ENCODE measurements around the gene VPS37C.

Gene VPS37C

GRCh38 chr11:61131586-61131985, 29.6 kb downstream of the VPS37C start:
- DNase-seq = no peak

DNA sequence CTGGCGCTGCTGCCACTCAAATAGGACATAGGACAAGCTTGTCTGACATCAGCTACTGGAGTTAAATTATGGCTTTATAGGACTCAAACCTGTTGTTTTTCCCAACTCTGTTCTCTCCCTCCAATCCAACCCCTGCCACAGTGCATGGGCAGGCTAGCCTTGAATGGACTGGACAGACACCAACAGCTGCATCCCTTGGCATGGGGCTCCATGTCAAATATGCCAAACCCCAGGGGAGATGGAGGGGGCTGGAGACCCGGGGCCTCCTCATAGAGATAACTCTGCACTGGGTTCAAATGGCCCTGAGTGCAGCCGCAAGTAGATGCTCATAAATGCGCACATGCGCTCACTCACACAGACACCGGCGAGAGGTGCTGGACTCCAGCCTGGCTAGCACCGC, 30.0 kb downstream of the VPS37C start:
- no peak for DNase-seq

DNA sequence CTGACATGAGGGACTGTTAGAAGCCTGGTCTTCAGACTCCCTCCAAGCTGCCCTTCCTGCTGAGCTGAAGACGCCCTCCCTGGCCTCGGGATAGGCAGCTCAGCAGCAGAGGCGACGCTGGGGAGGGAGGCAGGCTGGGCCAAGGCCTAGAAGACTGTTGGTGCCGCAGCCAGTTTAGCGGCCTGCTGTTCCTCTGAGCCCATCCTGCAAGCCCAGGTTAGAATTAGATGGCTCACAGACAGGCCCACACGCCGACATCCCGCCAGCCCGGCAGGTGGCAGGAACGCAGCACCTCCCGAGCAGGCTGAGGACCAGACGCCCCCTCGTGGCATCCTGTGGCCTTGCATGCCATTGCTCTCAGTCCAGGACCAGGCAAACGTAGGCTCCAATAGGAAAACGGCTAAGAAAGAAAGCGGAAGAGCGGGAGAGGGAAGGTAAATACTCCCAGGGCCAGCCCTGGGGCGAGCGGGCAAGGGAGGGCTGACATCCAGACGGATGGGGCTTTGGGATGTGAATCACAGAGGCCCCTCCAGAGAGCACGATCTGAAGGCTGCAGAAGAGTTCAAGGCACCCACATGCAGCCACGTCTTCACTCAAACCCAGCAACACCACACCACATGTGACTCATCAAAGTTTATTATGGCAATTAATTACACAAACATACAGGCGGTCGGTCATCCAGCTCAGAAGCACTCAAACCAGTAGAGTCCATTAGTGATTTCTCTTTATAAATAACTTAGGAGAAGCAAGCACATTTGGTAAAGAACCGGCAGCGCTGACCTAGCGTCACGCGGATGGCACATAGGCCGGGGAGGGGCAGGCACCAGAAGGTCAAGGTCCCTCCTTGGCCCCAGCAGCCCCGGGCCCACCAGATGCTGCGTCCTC, 31.3 kb downstream of the VPS37C start:
- peak; percentile 94 for DNase-seq

DNA sequence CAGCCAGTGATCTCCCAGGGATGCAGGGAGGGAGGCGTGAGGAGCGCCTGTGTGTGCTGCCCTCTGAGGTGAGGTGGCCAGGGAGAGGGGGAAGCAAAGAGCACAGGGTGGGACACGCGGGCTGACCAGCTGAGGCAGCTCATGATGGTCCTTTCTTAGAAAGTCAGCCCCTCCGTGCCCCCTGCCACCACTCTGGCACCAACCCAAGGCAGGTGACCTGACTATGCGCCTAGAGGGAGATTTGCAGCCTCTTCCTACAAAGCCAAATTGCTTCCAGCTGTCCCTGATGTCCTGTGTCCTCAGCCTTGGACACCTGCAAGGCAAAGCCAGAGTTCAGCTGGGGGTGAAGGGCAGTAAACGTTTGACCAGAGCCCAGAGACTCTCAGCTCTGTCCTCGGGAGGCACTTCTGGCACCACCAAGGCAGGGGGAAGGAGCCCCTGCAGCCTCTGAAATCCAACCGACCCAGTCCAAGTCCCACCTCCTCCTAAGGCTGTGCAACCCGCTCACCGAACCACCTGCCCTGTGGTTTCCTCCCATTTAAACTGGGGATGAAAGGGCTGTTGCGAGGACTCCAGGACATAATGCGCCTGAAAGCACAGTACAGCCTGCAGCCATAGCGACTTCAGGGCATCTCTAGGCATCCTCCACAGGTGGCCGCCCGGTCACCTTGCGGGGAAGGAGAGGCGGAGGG, 32.1 kb downstream of the VPS37C start:
- DNase-seq = no peak

GRCh38 chr11:61127991-61128390, 33.2 kb downstream of the VPS37C start:
- no peak for DNase-seq

GRCh38 chr11:61126256-61126655, 35.0 kb downstream of the VPS37C start:
- no peak for DNase-seq

GRCh38 chr11:61125310-61125684, 35.9 kb downstream of the VPS37C start:
- no peak for DNase-seq

GRCh38 chr11:61124574-61125309, 36.5 kb downstream of the VPS37C start:
- peak; percentile 3 for DNase-seq

GRCh38 chr11:61123775-61124571, 37.3 kb downstream of the VPS37C start:
- no peak for DNase-seq

DNA sequence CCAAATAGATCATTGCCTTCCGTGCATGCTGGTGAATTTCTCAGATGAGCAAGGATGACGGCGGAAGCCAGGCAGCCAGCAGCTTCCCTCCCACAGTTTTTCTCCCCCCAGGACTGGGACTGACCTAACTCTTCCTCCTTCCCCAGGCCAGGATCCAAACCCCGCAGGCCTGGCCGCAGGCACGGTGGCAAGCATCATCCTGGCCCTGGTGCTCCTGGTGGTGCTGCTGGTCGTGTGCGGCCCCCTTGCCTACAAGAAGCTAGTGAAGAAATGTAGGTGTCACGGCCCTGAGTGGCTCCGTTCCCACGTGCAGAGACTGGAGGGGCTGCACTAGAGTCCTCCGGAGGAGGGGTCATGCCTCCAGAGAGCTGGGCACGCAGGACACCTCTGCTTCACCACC, 38.5 kb downstream of the VPS37C start:
- DNase-seq = no peak

GRCh38 chr11:61121917-61122316, 39.3 kb downstream of the VPS37C start:
- DNase-seq = peak; percentile 5

- DNase-seq = peak; percentile 3
Measured at GRCh38 chr11:61121192-61121831, 39.9 kb downstream of the VPS37C start.

DNA sequence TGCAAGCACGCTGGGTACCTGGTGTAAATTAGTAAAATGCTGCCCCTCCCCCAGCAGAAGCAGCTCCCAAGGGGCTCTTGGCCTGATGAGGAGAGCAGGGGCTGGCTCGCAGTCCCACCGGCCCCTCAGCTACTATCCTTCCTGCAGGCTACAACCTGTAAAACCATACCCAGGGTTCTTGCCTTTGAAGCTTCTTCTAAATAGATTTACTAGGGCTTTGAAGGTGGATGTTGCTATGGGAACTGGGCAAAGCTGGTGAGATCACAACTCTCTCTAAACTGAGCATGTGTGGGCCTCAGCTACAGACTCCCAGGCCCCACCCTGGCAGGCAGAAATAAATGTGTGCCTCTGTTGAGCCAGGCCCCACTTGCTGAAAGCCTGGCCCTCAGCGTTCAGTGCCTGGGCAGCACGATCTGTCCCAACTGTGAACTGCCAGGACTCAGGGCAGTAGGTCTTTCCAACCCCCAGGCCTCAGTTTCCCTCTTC, 40.5 kb downstream of the VPS37C start:
- DNase-seq = peak; percentile 72

- DNase-seq = peak; percentile 7
Measured at GRCh38 chr11:61120099-61120705, 41.0 kb downstream of the VPS37C start.

DNA sequence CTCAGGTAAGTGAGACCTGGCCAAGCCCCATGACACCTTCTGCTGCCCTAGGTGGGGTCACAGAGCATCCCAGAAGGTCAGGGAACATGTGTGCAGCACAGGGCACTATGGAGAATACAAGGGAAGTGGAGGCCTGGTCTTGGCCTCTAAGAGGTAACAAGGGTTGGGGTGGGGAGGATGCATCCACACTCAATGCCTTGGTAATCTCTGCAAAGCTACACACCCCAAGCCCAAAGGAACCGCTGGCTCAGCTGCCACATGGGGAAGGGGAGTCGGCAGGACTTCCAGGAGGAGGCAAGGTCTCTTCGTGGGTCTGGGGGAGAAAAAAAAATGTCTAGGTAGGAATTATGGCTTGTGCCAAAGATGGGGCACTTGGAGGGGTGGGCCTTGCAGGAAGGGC, 41.7 kb downstream of the VPS37C start:
- no peak for DNase-seq

- DNase-seq = peak; percentile 15
Measured at GRCh38 chr11:61119055-61119454, 42.2 kb downstream of the VPS37C start.

DNA sequence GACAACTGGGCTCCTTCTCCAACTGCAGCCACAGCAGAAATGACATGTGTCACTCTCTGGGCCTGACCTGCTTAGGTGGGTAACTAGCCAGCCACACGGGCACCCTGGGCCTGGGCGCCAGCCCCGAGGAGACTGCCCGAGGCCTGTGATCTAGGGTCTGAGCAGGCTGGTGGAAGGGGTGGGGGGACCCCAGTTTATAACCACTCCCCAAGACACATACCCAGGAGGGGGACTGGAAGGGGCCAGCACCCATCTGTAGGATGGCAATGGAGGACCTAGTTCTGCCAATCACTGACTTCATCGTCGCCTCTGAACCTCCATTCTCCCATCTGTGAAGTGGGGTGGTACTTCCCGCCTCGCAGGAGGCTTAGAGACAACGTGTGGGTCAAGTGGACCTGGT, 42.8 kb downstream of the VPS37C start:
- no peak for DNase-seq

GRCh38 chr11:61118004-61118403, 43.2 kb downstream of the VPS37C start:
- peak; percentile 3 for DNase-seq

GRCh38 chr11:61117168-61117520, 44.1 kb downstream of the VPS37C start:
- no peak for DNase-seq

DNA sequence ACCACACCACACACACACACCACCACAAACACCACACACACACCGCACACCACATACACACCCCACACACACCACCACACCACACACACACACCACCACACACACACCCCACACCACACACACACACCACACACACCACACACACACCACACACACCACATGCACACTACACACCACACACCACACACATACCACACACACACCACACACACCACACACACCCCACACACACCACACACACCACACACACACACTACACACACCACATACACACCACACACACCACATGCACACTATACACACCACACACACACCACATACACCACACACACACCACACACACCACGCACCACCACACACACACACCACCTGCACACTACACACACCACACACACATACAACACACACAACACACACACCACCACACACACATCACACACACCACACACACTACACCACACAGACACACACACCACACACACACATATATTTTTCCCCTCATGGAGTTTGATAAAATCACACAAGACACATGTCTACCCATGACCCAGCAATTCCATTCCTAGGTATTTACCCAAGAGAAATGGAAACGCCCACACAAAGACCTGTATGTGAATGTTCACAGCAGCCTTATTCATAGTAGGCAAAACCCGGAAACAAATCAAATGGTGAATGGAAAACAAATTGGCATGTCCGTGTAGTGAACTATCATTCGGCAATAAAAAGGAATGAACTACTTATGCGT, 44.6 kb downstream of the VPS37C start:
- DNase-seq = no peak
